Keratinocyte (primary cell): ENCODE data around the gene DIDO1. TPM values are rescaled to one million over a fixed set of nuclear protein-coding genes. Genes with fewer than 3 reads are reported as not detected.

Source experiments
- DNase-seq: peaks from one replicate; pipeline ENCODE4 v3.0.0-alpha.2; 2011; ENCODE audit warnings: low read depth, missing footprints, low spot score
- FAIRE-seq: peaks from 2 replicates; lab custom pipeline; 2011; peaks lifted over from hg19 to GRCh38; lab: Jason Lieb, UNC
- H2AFZ ChIP-seq: 2 replicates; pipeline ENCODE4 v1.6.0; 2012; ENCODE audit warnings: low read length, control low read depth, inconsistent platforms; ENCODE audit not compliant: control insufficient read depth
- H3K27ac ChIP-seq: 2 replicates; pipeline ENCODE4 v1.5.1; 2011; ENCODE audit warnings: low read length; ENCODE audit not compliant: control insufficient read depth, insufficient read depth
- H3K27me3 ChIP-seq: 3 replicates; pipeline ENCODE4 v1.6.0; 2011; ENCODE audit warnings: low read length; ENCODE audit not compliant: control insufficient read depth, insufficient read depth; ENCODE audit errors: extremely low read depth
- H3K36me3 ChIP-seq, 2 experiments: 2 replicates in 1 of 2; 3 replicates in 1 of 2; pipeline ENCODE4 v1.5.1; 2011; ENCODE audit warnings: low read length in 2 of 2, mild to moderate bottlenecking in 1 of 2; ENCODE audit not compliant: control insufficient read depth in 2 of 2, insufficient read depth in 2 of 2; ENCODE audit errors: extremely low read depth in 1 of 2
- H3K4me1 ChIP-seq: 3 replicates; pipeline ENCODE4 v1.5.1; 2011; ENCODE audit warnings: low read length; ENCODE audit not compliant: control insufficient read depth, insufficient read depth; ENCODE audit errors: extremely low read depth
- H3K4me2 ChIP-seq: 3 replicates; pipeline ENCODE4 v1.6.0; 2011; ENCODE audit warnings: low read depth, low read length; ENCODE audit not compliant: control insufficient read depth, insufficient read depth; ENCODE audit errors: extremely low read depth
- H3K4me3 ChIP-seq, 3 experiments: fragments of 200-600 bp in 1 of 3; sonication (generic) in 1 of 3; 2 replicates in 2 of 3; 3 replicates in 1 of 3; pipeline ENCODE4 v1.5.1; 2011 to 2016; ENCODE audit warnings: low read length in 3 of 3, mild to moderate bottlenecking in 3 of 3, control low read depth in 2 of 3, inconsistent platforms in 1 of 3, low read depth in 1 of 3, mixed read lengths in 1 of 3, mixed run types in 1 of 3, moderate library complexity in 1 of 3; ENCODE audit not compliant: control insufficient read depth in 2 of 3, insufficient read depth in 2 of 3; ENCODE audit errors: extremely low read depth in 1 of 3
- H3K79me2 ChIP-seq: 2 replicates; pipeline ENCODE4 v1.6.0; 2012; ENCODE audit warnings: low read length; ENCODE audit not compliant: control insufficient read depth, insufficient read depth
- H3K9ac ChIP-seq: 3 replicates; pipeline ENCODE4 v1.6.0; 2011; ENCODE audit warnings: low read length; ENCODE audit not compliant: control insufficient read depth, insufficient read depth; ENCODE audit errors: extremely low read depth
- H3K9me1 ChIP-seq: 3 replicates; pipeline ENCODE4 v1.6.0; 2011; ENCODE audit warnings: low read length; ENCODE audit not compliant: control insufficient read depth, insufficient read depth; ENCODE audit errors: extremely low read depth
- H3K9me3 ChIP-seq: 2 replicates; pipeline ENCODE4 v1.5.1; 2012; ENCODE audit warnings: low read depth, low read length; ENCODE audit not compliant: control insufficient read depth
- H4K20me1 ChIP-seq: 3 replicates; pipeline ENCODE4 v1.6.0; 2011; ENCODE audit warnings: low read length; ENCODE audit not compliant: control insufficient read depth, insufficient read depth; ENCODE audit errors: extremely low read depth
- EZH2 ChIP-seq: IDR thresholded peaks from one replicate; pipeline ENCODE4 v1.6.1; 2012; ENCODE audit warnings: inconsistent platforms, mild to moderate bottlenecking, low read length, moderate library complexity
- dilution Hi-C: fragments of 300-500 bp; cut with MboI; formaldehyde crosslinking; loops from one replicate; pipeline ENCODE4 v1.7.0; 2020; ENCODE audit warnings: low sequenced_read_pairs; ENCODE audit not compliant: extremely low pct_ligation_motif_present
- polyA plus RNA-seq, 5 experiments: library from polyadenylated mRNA; depleted of rRNA in 3 of 5; stranded (reverse) in 3 of 5; stranded (forward) in 1 of 5; unstranded in 1 of 5; fragments of >200 nt; gene quantifications; 1 replicate in 1 of 5; 2 replicates in 3 of 5; 3 replicates in 1 of 5; pipeline versions ENCODE4 v1.2.1 to v1.2.3, GENCODE V29; 2011 to 2012; ENCODE audit warnings: missing spikeins in 2 of 5, low read depth in 1 of 5, low replicate concordance in 1 of 5
- TF ChIP-seq, protein P1 (sequence below), 3 experiments: IDR thresholded peaks in 1 of 3; conservative IDR thresholded peaks in 1 of 3; optimal IDR thresholded peaks in 1 of 3; 2 replicates in 2 of 3; 3 replicates in 1 of 3; pipeline versions ENCODE3 to v1.5.1; 2011; ENCODE audit warnings: low read length in 3 of 3, mild to moderate bottlenecking in 3 of 3, moderate library complexity in 2 of 3, control low read depth in 1 of 3, inconsistent platforms in 1 of 3; ENCODE audit not compliant: insufficient read depth in 2 of 3; ENCODE audit errors: extremely low read depth in 1 of 3

Gene DIDO1
- polyA plus RNA-seq, 1 donor (not counting 4 experiments of a cell fraction or from before 2014, with no cell fraction given) = 14.2 TPM

DNA sequence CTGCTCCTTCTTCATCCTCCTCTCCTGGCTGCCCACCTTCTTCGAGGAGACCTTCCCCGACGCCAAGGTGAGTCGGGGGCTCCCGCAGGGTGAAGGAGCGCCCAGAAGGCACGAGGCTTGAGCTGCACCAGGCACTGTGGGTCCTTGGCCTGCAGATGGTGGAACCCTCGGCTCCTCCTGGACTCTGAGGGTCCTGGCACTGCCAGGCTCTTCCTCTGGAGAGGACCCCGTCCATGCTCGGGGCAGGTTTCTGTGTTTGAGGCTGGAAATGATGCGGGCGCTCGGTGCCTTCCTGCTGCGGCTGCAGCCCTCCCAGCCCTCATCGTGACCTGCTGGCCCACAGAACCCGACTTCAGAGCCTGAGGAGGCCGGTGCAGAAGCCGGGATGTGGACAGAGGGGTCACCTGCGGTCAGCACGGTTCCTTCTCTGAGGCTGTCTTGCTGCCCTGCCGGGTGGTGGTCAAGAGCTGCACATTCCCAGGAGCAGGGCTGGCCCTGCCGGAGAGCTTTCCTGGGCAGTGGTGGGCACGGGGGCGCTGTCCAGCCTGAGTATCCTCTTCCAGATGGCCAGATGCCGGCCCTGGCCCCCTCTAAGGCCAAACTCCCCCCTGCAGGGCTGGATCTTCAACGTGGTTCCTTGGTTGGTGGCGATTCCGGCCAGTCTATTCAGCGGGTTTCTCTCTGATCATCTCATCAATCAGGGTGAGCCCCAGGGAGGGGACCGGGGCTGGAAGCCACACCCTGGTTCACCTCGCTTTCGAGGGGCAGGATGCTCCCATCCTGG, 37.5 kb upstream of the DIDO1 start:
- peaks cover 5% of the 10 kb centered on the region for H4K20me1 ChIP-seq
- H3K27me3 ChIP-seq = peaks cover 55% of the 10 kb centered on the region
- H3K79me2 ChIP-seq = no peaks in the 10 kb centered on the region
- no peaks in the 10 kb centered on the region for H3K9me1 ChIP-seq
- no peak overlapping the region for H2AFZ ChIP-seq
- H3K4me1 ChIP-seq = peaks cover 3% of the 10 kb centered on the region
- no peaks in the 10 kb centered on the region for H3K9me3 ChIP-seq
- dilution Hi-C loops = no loop called here
- no peak overlapping the region for H3K4me2 ChIP-seq
- DNase-seq = no peak
- TF ChIP-seq EZH2 = no peak
- TF ChIP-seq, protein P1, sequence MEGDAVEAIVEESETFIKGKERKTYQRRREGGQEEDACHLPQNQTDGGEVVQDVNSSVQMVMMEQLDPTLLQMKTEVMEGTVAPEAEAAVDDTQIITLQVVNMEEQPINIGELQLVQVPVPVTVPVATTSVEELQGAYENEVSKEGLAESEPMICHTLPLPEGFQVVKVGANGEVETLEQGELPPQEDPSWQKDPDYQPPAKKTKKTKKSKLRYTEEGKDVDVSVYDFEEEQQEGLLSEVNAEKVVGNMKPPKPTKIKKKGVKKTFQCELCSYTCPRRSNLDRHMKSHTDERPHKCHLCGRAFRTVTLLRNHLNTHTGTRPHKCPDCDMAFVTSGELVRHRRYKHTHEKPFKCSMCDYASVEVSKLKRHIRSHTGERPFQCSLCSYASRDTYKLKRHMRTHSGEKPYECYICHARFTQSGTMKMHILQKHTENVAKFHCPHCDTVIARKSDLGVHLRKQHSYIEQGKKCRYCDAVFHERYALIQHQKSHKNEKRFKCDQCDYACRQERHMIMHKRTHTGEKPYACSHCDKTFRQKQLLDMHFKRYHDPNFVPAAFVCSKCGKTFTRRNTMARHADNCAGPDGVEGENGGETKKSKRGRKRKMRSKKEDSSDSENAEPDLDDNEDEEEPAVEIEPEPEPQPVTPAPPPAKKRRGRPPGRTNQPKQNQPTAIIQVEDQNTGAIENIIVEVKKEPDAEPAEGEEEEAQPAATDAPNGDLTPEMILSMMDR (optimal IDR thresholded peaks at IDR 0.05 in 1 of 3, IDR thresholded peaks at IDR 0.05 in 1 of 3, conservative IDR thresholded peaks at IDR 0.05 in 1 of 3; ENCODE audit: extremely low read depth in 1 of 3, insufficient read depth in 2 of 3, low read length in 3 of 3) = no peak
- no peaks in the 10 kb centered on the region for H3K36me3 ChIP-seq
- no peak for FAIRE-seq
- no peak overlapping the region for H3K9ac ChIP-seq
- H3K27ac ChIP-seq = no peak overlapping the region
- no peak overlapping the region for H3K4me3 ChIP-seq

DNA sequence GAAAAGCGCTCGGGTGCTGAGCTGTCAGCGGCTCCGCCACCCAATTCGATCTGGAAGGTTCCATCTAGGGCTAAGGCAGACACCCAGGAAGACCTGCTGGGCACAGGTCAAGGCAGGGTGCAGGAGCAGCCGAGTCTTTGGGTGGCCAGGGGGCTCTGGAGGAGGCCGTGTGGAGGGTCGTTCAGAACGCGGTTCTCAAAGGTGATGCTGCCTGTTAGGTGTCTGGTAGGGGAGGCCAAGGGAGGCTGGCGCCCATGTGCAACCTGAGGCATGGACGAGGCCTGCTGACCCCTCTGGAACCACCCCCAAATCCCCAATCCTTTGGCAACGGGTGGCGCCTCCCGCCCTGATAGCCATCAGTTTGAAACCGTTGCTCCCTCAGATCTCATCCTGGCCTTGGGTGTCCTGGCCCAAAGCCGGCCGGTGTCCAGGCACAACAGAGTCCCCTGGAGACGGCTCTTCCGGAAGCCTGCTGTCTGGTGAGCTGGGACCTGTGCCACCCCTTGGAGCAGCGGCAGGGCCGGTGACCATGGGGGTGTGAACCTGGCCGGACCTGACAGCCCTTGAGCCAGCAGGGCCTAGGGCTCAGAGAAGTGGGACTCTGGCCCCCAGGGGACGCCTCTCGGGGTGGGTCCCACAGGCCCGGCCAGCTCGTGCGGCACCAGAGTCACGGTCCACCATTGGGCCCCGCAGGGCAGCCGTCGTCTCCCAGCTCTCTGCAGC, 36.7 kb upstream of the DIDO1 start:
- Histone ChIP-seq H3K9me1 (no peaks in the 10 kb centered on the region), H2AFZ (no peak overlapping the region), H3K27ac (no peak overlapping the region), H3K4me1 (peaks cover 3% of the 10 kb centered on the region), H3K4me2 (no peak overlapping the region), H3K79me2 (no peaks in the 10 kb centered on the region), H3K9ac (no peak overlapping the region), H3K4me3 (no peak overlapping the region), H3K36me3 (no peaks in the 10 kb centered on the region), H3K9me3 (no peaks in the 10 kb centered on the region), H4K20me1 (peaks cover 5% of the 10 kb centered on the region), H3K27me3 (peaks cover 52% of the 10 kb centered on the region)
- TF ChIP-seq, protein P1 (optimal IDR thresholded peaks at IDR 0.05 in 1 of 3, IDR thresholded peaks at IDR 0.05 in 1 of 3, conservative IDR thresholded peaks at IDR 0.05 in 1 of 3; ENCODE audit: extremely low read depth in 1 of 3, insufficient read depth in 2 of 3, low read length in 3 of 3) = no peak
- no peak for TF ChIP-seq EZH2
- FAIRE-seq (no peak), DNase-seq (no peak)
- dilution Hi-C loops = no loop called here
